Activated CD4-positive, alpha-beta T cell treated with anti-CD3 and anti-CD28 coated beads, Interleukin-2, Interleukin-4, amounts not matched to agents 100 ng/mL and 50 ng/mL, durations not matched to agents 16 hours and 8 hours (primary cell): ENCODE data around the gene UBXN10.
"Not testable (repeated sequence)": the region's sequence is repeated elsewhere in the genome, so short reads cannot be mapped to it uniquely, and the experiment has no call there.

Experiments used
- DNase-seq: peaks from one replicate; pipeline ENCODE4 v3.0.0-alpha.2; 2020; ENCODE audit warnings: low spot score

Gene UBXN10

DNA sequence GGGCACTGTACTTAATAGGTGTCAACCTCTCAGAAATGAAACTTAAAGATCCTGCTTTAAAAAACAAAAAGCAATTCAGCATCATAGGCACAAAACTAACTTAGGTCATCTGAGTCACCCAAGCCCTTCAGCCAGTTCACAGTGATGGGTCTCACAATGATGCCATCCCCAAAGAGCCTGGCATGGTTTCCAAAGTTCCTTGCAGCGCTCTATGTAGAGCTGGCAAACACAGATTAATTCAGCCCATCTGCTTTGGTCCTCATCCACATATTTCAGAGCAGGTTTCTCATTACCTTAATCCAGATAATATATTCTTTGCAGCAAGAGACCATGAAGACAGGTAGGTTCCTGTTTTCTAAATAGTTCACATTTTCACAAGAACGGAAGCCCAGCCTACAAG lies 15.1 kb downstream of the UBXN10 start:
- no peak for DNase-seq

DNA sequence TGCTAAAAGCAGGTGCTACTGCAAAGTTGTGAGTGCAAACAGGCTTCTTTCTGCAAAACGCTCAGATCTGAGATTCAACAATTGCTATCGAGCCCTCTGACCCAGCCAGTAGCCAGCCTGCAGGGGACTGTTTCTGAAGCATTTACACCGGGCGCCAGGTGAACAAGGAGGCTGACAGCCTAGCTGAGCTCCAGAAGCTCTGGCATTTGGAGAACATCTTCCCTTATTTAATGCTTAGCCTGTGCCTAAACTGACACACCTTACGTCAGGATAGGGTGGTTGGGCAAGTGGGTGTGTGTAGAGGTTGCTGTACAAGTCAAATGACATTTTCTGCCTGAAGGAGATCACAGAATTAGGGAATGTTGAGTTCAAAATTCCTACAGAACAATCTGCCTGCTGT lies 16.3 kb downstream of the UBXN10 start:
- no peak for DNase-seq

- DNase-seq: no peak
Observed at GRCh38 chr1:20207546-20207945, 21.6 kb downstream of the UBXN10 start.

DNA sequence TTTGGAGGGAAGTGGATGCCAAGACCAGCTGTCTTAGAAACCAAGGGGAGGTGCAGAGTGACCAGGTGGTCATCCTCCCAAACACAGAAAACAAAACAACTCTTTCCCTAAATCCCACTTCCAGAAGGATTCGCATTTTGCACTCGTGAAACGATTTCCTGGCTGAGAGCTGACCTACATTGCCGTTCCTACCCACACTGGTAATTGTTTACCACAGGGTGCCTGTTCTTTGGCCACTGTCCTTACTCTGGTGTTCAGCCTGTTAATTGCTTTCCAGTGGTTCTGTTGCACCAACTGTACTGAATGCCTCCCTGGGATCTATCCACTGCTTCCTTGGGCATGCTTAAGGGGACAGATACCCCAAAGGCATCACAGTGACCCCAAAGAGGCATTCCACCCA lies 23.6 kb downstream of the UBXN10 start:
- DNase-seq: no peak

- no peak for DNase-seq
Observed at GRCh38 chr1:20210736-20211460, 25.0 kb downstream of the UBXN10 start.

DNA sequence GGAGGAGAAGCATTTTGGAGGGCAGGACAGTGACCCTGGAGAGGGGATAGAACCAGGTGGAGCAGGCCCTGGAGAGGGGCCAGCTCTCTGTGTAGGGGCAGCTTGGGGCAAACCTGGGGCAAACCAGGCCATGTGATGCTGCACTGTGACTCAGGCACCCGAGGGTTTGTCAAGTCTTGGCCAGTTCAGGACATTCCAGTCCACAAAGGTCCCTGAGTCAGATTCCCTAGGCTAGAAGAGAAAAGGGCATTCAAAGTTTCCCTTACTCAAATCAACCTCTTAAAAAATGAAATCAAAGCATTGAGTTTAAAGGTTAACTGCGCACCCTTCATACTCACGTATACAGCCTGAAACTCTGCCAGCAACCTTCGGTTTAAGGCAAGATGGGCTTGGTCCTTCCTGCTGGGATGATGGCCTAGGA lies 25.6 kb downstream of the UBXN10 start:
- no peak for DNase-seq

GRCh38 chr1:20212085-20212684 lies 26.3 kb downstream of the UBXN10 start:
- no peak for DNase-seq

DNA sequence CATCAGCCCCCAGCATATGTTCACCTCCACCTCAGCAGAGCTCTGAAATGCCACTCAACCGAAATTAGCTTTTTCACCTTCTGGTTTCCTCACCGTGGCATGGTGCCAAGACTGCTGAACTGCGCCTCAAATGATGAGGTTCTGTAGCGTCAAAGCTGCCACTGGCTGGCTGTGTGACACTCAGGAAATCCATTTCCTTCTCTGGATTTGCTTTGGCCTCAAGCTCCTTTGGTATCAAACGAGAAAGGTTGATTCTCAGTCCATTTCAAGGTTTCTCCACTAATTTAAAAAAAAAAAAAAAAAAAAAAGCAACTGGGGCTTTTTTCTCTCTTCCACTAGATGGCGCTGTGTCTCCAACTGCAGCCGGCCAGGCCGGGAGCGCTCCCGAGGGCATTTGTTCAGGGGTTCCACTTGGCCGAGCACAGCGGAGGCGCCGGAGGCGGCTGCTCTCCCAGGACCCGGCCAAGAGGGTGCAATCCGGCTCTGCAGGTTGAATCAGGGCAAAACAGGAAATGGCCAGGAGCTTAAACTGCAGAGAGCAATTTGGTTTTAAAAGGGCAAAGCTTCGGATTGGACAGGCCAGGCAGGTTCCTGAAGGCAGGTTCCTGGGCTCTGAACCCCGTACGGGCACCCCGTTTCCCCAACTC lies 26.9 kb downstream of the UBXN10 start:
- peak; percentile 51 for DNase-seq

DNA sequence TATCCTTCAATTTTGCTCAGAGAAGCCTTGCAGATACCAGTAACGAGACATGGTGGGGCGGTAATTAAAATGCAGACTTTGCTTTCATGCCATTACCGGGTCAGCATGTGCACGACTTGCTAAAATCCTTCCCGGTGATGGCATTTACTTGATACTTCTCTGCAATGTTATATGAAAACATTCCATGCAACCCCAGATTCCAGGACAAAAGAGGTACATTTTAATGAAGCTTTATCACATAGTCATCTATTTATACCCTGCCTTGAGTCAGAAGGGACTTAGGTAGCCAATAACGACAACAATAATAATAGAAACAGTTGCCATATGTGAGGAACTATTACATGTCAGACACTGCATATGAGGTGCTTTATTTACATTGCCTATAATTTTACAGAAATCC lies 29.8 kb downstream of the UBXN10 start:
- no peak for DNase-seq

GRCh38 chr1:20216574-20216973 lies 30.7 kb downstream of the UBXN10 start:
- peak; percentile 47 for DNase-seq

DNA sequence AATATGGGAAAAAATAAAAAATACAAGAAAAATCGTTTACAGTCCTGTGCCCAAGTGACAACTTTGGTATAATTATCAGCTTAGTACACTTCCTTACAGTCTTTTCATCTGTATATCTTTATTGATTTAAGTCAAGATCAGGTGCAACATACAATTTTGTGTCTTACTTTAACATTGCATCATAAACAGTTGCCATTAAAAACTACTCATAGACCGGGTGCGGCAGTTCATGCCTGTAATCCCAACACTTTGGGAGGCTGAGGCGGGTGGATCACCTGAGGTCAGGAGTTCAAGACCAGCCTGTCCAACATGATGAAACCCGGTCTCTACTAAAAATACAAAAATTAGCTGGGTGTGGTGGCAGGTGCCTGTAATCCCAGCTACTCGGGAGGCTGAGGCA lies 33.2 kb downstream of the UBXN10 start:
- DNase-seq: not testable (repeated sequence)

- DNase-seq: no peak
Observed at GRCh38 chr1:20220036-20220435, 34.1 kb downstream of the UBXN10 start.

DNA sequence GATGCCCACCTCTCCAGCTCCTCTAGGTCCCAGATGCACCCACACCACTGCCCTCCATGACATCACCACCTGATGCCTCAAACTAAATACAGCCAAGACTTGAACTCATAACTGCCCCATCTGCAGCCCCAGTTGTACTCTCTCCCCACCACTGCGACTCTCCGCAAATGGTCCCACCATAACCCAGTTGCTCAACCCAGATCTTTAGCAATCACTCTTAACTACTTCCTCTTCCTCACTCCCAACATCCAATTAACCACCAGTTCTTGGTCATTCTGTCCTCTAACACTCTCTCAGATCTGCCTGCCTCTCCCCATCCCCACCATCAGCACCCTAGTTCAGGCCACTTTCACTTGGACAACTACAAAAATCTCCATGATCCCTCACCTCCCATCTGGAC lies 37.2 kb downstream of the UBXN10 start:
- no peak for DNase-seq

- DNase-seq: no peak
Observed at GRCh38 chr1:20223551-20224419, 37.9 kb downstream of the UBXN10 start.

DNA sequence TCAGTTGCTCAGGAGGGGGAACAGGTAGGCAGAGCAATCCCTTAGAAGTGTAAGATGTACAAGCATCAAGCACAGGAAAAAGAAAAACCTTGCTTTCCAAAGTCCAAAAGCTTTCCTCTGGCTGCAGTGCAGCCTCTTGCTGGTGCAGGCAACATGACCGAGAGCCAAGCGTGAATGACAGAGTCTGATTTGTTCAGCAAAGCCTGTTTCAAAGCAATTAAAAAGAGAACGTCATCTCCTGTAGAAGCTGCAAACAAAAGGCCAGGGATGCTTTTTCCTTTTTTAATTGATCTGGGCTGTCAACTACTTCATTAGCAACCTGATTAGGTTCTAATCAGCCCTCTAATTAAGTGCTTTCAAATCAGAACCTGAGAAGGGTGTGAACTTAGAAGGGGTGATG lies 38.6 kb downstream of the UBXN10 start:
- no peak for DNase-seq

DNA sequence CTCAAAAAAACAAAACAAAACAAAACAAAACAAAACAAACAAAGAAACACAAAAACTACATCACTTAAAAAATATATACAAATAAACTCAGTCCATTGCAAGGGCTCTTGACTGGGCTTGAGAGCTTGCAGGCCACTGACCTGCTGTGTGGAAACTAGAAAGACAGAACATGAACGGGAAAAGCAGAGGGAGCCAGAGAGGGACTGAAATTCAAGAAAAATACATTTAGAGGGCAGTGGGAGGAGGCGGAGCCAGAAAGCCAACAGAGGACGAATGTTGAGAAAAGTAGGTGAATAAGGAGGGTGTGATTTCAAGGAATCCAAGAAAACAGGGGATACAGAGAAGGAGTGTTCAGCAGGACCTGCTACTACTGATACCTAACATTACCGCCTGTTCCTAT lies 41.8 kb downstream of the UBXN10 start:
- no peak for DNase-seq

GRCh38 chr1:20228314-20228825 lies 42.5 kb downstream of the UBXN10 start:
- DNase-seq: no peak

- no peak for DNase-seq
Observed at GRCh38 chr1:20229171-20229570, 43.3 kb downstream of the UBXN10 start.

GRCh38 chr1:20232564-20232963 lies 46.7 kb downstream of the UBXN10 start:
- DNase-seq: not testable (repeated sequence)

DNA sequence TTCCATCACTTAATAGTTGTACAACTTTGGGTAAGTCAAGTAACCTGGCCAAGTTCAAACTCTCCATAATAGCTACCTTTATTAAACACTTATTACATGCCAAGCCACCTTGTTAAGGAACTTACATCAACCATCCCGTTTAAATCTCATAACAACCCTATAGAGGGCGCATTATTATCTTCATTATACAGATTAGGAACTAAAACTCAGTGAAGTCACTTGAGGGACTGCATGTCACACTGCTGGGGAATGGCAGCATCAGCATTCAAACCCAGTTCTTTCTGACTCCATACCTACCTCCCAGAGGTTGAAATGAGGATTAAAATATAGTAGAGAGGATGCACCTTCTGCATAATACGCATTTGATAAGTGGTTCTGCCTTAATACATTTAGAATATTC lies 47.5 kb downstream of the UBXN10 start:
- peak; percentile 37 for DNase-seq

- no peak for DNase-seq
Observed at GRCh38 chr1:20233866-20234265, 48.0 kb downstream of the UBXN10 start.
